Measurements from ENCODE around the gene CDK9.

- no peak for TF ChIP-seq CTCF (IDR thresholded peaks at IDR 0.05)
- TF ChIP-seq POLR2A (IDR thresholded peaks at IDR 0.05): no peak
Observed at GRCh38 chr9:127765418-127765817, 20.4 kb upstream of the CDK9 start.

Data from tibial nerve (tissue), 3 donors.